Activated CD4-positive, alpha-beta T cell treated with anti-CD3 and anti-CD28 coated beads for 4 hours (primary cell): ENCODE results near the gene SHC2.
"Not testable (repeated sequence)": the region's sequence is repeated elsewhere in the genome, so short reads cannot be mapped to it uniquely, and the experiment has no call there.

Source experiments
- DNase-seq, 2 donors: peaks; one replicate each; pipeline ENCODE4 v3.0.0-alpha.2; 2020

SHC2 gene

DNA sequence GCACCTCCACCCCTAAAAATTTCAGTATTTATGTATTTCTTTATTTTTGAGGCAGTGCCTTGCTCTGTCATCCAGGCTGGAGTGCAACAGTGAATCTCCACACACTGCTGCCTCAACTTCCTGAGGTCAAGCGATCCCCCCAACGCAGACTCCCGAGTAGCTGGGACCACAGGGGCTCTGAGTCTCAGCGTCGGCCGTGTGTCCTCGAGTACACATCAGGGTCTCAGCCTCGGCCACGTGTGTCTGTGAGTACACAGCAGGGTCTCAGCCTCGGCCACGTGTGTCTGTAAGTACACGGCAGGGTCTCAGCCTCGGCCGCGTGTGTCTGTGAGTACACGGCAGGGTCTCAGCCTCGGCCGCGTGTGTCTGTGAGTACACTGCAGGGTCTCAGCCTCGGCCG, 73.1 kb downstream of the SHC2 start:
- no peak for DNase-seq

DNA sequence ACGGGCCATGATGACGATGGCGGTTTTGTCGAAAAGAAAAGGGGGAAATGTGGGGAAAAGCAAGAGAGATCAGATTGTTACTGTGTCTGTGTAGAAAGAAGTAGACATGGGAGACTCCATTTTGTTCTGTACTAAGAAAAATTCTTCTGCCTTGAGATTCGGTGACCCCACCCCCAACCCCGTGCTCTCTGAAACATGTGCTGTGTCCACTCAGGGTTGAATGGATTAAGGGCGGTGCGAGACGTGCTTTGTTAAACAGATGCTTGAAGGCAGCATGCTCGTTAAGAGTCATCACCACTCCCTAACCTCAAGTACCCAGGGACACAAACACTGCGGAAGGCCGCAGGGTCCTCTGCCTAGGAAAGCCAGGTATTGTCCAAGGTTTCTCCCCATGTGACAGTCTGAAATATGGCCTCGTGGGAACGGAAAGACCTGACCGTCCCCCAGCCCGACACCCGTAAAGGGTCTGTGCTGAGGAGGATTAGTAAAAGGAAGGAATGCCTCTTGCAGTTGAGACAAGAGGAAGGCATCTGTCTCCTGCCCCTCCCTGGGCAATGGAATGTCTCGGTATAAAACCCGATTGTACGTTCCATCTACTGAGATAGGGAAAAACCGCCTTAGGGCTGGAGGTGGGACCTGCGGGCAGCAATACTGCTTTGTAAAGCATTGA, 74.1 kb downstream of the SHC2 start:
- DNase-seq = not testable (repeated sequence)

DNA sequence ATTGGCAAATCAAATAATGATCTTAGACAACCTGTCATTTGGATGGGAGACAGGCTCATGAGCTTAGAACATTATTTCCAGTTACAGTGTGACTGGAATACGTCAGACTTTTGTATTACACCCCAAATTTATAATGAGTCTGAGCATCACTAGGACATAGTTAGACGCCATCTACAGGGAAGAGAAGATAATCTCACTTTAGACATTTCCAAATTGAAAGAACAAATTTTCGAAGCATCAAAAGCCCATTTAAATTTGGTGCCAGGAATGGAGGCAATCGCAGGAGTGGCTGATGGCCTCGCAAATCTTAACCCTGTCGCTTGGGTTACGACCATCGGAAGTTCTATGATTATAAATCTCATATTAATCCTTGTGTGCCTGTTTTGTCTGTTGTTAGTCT, 74.6 kb downstream of the SHC2 start:
- DNase-seq = not testable (repeated sequence)

DNA sequence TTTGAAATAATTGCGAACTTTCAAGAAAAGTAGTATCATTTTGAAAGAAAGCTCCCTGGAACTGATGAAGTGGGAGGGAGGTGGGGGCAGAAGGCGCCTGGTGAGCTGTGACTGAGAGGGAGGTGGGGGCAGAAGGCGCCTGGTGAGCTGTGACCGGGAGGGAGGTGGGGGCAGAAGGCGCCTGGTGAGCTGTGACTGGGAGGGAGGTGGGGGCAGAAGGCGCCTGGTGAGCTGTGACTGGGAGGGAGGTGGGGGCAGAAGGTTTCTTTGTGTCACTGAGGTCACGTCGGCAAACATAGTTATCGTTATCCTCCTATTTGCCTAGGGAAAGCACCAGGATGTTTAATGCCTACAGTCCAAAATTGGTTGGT, 76.0 kb downstream of the SHC2 start:
- no peak for DNase-seq

DNA sequence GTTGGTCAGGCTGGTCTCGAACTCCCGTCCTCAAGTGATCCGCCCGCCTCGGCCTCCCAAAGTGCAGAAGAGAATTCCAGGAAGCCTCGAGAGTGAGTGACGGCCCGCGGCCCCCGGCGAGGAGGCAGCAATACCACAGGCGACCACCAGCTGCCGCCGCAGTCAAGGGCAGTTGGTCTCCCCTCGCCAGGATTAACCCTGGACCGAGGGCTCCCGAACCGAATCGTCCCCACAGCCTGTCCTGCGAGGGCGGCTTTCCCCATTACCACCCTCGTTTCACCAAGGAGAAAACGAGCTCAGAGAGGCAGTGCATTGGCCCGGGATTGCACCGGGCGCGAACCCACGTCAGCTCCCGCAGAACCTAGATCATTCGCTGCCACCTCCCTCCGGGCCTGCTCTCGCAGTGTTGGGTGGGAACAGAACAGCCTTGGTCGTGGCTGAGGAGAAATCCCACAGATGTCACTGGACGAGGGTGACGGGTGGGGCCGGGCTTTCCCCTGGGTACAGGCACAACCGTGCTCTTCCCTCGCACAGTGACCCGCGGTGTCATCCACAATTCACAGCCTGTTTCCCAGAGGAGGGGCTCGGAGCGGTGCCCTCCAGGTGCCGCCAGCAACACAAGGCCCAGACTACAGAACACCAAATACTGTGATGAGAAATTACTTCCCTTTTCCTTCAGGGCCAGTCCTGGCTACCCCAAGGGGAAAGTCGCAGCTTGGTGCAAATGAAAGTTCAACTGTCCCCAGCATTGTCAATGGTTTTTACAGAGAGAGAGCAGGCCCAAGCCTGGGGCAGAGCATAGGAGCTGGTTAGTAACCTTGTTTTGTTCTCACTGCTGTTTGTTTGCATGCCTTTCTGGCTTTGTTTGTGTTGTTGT, 76.7 kb downstream of the SHC2 start:
- DNase-seq = no peak

DNA sequence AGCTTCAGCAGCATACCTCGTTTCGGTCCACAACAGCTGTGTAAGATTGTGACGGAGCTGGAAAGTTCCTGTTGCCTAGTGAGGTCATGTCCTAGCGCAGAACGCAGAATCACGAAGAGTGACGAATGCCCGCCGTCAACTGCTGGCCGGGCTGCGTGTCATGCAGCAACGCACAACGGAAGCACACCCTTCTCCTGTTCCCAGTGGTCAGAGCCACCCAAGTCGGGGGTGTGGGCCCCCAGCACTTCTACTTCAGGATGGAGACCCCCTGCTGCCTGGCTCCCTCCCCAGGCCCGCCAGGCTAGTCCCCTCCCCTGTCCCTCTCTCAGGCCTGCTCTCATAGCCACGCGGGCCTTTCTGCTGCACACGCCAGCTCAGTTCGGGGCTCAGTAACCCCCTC, 77.8 kb downstream of the SHC2 start:
- DNase-seq = no peak

DNA sequence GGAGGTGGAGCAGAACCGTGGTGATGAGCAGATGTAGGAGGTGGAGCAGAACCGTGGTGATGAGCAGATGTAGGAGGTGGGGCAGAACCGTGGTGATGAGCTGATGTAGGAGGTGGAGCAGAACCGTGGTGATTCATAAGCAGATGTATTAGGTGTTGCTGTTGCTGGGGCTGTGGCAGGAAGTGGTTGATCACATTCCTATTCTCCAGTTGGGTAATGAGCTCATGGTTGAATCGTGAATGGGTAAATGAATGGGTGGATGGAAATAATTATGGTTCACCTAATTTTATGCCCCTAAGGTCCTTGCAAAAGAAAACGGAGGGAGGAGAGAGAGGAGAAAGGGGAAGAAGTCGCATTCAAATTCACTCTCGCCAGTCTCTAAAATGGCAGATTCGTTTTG, 78.3 kb downstream of the SHC2 start:
- DNase-seq = peak; percentile 20 to 54

DNA sequence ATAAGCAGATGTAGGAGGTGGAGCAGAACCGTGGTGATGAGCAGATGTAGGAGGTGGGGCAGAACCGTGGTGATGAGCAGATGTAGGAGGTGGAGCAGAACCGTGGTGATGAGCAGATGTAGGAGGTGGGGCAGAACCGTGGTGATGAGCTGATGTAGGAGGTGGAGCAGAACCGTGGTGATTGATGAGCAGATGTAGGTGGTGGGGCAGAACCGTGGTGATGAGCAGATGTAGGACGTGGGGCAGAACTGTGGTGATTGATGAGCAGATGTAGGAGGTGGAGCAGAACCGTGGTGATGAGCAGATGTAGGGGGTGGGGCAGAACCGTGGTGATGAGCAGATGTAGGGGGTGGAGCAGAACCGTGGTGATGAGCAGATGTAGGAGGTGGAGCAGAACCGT, 78.9 kb downstream of the SHC2 start:
- not testable (repeated sequence) for DNase-seq

DNA sequence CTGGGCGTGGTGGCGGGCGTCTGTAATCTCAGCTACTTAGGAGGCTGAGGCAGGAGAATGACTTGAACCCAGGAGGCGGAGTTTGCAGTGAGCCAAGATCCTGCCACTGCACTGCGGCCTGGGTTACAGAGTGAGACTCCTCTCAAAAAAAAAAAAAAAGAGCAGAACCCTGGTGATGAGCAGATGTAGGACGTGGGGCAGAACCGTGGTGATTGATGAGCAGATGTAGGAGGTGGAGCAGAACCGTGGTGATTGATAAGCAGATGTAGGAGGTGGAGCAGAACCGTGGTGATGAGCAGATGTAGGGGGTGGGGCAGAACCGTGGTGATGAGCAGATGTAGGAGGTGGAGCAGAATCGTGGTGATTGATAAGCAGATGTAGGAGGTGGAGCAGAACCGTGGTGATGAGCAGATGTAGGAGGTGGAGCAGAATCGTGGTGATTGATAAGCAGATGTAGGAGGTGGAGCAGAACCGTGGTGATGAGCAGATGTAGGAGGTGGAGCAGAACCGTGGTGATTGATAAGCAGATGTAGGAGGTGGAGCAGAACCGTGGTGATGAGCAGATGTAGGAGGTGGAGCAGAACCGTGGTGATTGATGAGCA, 80.1 kb downstream of the SHC2 start:
- DNase-seq = not testable (repeated sequence)

DNA sequence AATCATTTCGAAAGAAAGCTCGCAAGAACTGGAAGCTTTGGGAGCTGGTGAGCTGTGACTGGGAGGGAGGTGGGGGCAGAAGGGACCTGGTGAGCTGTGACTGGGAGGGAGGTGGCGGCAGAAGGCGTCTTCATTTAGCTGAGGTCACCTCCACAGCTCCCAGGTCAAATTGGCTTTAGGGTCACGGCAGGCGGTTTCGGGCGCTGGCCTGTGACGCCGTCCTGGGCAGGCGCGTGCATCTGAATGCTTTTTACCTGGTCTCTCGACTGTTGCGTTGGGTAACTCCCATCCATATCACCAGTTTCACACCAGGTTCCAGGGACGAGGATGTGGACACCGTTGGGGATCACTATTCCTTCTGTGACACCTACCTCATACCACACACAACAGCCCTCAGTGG, 81.0 kb downstream of the SHC2 start:
- no peak for DNase-seq

DNA sequence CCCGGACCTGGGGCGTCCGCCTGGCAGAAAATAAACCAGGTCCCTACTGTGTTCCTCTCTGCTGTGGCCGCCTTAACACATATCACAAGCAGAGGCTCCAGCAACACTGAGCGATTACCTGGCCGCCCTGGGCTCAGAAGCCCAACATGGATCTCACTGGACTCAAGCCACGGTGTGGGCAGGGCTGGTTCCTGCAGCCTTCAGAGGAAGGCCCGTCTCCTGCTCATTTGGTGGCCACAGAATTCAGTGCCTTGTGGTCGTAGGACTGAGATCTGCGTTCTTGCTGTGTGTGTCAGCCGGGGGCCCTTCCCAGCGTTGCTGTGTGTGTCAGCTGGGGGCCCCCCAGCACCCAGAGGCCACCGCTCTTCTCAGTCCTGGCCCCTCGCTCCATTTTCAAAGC, 82.1 kb downstream of the SHC2 start:
- DNase-seq = no peak

DNA sequence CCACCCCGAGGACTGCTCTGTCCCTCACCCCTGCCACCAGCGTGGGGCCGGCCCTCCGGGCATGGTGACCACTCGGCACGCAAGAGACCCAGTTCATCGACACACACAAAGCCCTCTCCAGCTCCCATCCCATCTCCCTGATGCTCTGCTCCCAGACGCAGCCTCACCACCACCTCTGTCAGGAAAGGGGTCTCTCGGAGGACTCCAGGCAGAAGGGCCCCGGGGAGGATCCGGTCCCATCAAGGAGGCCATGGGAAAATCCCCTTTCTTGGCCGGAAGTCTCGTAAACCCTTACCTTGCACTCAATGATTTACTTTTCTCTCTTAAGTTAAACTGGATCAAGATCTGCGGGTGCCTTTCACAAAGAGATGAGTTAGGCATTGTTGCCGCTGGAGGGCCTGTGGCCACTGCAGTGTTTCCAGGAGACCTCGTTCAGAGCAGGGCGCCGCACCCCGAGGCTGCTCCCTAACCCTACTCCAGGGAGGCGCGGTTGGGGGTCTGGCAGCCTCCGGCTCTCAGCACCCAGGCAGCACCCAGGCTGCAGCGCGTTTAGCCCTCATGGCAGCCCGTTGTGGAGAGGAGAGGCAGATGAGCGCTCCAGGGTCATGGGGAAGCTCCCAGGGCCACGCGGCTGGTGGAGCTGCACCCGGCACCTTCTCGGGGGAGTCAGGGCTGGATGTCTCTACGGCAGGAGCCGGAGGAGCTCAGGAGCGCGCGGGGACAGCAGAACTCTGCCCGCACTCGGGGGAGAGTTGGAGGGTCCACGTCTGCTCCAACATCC, 82.8 kb downstream of the SHC2 start:
- DNase-seq = no peak

DNA sequence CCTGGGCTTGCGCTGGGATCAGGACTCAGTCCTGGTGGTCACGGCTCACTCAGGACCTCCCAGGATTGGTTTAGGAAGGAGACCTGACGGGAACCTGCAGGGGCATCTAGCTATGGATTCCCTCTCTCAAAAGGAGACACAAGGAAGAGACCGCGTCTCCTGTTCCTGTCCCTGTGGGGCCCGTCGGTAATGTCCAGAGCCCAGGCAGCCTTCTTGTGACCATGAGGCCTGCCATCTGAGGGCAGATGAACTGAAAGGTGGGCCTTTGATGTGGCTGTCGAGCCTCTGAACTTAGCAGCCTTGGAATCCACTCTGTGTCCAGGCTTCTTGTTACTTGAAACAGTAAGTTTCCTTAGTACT, 84.7 kb downstream of the SHC2 start:
- no peak for DNase-seq

DNA sequence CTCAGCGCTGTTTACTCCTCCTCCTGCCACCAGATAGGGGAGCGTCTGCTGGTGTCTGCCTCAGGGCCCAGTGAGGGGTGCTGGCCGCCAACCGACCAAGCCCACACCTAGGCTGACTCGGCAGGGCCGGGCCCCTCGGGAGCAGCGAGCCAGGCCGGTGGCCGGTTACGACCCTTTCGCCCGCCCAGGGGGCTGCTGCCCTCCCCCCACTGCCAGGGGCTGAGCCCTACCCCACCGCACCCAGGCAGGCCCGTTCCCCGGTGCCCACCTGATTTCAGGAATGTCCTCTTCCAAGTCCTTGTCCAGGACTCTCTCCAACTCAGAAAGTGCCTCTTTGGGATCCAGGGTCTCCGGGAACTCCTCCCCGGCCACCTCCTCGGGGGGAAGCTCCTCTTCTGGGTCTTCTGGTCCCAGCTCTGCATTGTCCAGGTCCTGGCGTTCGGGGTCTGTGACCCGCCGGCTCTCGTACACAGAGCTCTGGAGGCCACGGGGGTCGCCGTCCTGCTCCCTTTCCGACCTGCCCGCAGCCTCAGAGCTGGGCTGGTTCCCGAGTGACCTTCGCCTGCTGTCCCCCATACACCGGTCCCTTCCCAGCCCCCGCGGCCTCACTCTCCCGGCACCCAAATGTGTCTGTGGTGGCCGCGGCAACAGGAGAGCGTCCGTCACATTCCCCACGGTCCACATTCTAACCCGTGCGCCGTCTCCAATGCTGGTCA, 85.3 kb downstream of the SHC2 start:
- DNase-seq = no peak

DNA sequence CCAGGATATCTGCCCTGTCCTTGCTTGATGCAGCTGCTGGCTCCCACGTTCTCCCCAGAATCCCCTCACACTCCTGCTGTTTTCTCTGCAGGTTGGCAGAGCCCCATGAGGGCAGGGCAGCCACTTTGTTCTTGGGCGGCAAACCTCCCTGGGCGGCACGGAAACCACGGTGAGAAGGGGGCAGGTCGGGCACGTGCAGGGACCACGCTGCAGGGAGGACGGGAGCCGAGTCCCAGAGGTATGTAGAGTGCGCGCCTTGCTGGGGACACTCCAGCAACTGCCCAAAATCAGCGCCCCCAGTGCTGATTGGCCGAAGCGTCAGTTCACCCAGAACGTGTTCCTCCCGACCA, 86.0 kb downstream of the SHC2 start:
- DNase-seq = no peak

DNA sequence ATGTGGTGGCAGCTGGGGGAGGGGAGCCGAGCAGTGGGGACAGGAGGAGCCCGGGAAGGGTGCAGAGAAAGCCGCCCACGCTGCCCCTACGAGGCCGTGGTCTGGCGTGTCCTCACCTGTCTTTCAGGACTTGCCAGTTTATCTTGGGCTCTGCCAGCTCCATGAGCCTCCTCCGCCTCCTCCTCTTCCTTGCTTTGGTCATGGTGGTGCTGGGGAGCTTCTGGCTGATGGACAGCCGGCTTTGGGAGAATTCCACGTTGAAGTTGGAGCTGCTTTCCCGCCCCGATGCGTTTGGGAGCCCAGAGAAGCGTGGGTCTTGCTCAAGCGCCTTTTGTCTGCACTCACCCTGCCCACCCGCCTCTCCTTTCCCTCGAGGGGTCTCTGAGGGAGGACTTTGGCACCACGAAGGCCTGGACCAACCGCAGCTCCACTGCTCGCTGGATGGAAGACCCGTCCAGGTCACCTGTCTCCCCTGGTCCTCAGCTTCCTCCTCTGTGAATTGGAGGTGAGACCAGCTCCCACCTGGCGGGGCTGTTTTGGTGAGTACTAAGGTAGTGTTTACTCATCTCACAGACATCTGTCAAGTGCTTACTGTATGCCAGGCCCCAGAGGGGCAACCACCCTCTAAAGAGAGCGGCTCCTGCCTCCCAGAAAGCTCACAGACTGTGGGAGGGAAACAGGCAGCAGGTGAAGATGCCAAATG, 86.5 kb downstream of the SHC2 start:
- no peak for DNase-seq

DNA sequence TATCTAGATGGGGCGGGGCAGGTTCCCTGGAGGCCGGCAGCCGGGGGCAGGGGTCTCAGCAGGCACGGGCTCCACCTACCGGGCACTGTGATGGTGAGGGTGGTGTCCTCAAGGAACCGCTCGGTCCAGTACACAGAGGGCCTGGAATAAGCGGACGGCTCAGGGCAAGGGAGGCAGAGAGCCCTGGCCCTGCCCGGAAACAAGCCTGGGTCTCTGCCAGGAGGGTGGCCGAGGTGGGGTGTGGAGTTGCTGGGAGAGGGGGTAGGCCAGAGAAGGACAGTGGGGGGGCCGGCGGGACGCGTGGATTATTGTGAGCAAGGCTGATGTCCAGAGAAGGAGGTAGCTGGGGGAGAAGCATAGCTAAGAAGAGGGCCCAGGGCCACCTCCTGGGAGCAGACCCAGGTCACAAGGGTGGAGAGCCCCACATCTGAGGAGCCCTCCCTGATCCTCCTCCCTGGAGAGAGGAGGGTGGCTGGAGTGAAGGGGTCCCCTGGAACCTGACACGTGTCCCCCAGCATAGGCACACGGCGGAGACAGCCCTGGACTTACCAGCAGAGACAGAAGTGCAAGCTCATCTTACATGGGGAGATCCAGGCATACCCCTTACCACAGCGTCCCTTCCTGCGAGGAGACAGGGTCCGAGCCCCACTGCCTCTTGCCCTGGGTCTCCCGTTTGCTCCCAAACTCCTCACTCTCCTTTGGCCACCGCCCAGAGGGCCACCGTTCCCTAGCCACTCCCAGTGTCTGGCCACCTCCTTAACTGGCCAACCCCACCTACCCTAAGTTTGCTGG, 87.2 kb downstream of the SHC2 start:
- DNase-seq = no peak

DNA sequence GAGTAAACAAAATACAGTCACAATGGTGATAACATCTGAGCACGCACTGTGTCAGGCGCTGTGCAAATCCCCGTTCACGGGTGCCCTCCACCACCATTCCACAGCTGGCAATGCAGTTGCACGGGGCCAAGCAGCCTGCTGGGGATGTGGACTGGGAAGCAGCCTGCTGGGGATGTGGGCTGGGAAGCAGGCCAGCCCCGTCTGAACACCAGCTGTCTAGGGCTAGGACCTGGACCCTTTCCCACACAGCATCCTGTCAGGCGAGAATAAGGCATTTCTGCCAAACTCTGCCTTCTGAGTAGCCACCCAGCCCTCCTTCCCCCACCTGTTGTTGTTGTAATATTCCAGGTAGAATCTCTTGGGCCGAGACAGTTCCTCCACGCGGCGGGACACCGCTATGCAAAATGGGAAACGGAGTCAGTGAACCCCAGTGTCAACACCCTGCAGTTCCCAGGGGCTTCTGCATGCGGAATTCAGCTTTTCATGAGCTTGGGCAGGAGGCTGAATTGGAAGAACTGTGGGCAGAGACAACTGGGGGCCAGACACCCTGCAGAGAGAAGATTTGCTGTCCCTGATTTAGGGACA, 88.4 kb downstream of the SHC2 start:
- DNase-seq = no peak

DNA sequence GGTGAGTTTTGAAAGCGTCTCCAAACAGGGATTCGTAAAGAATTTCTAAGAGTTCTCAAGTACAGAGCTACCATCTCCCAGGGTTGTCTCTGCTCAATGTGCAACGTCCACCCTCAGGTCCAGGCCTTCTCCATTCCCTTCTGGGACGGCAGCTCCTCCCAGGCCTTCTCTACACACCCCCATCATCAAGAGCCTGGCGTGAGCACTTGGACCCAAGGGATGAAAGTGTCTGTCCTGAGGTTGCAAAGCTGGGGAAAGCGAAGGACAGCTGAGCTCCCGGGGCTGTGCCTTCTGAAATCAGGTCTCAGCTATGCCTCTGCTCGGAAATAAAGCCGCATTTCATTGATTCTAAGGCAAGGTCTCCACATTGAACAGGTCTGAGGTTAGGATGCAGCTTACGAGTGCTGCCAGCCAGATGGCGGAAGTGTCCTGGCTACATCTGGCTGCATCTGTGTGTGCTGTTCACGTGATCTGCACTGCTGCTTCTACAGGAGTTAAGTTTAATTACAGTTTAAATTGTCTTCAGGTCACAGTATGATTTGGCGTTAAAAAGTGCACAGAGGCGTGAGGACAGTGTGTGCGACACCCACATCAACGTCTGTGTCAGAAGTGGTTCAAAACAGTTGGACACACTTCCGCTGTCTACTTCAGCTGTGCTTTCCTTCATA, 89.2 kb downstream of the SHC2 start:
- no peak for DNase-seq

DNA sequence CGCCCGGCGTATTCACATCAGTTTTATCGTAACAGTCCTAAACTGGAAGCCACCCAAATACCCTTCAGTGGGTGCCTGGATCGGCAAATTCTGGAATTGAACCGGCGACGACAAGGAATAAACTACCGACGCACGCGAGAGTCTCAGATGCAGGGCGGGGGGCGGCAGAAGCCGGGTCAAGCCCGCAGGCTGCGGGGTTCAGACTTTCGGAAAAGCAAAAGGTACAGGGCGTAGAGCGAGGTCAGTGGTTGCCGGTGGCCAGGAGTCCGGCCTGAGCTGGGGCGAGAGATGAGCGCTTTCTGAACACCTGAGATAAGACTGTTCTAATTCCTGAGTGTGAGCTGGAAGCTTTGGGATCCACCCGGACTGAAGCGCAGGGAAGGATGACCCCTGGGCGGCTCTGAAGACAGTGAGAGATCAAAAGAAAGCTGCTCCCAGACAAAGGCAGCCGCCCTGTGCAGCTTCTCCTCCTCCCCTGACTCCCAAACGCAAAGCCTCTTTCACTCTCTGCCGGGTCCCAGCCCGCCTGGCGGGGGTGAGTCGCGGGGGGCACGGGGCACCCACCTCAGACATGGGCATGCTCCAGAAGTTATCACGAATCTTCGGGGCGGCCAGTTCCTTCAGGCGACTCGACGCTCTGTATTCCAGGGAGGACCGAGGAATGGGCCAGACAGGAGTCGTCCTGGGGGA, 90.0 kb downstream of the SHC2 start:
- DNase-seq = no peak
